ENCODE results near the gene ALG10B.

GRCh38 chr12:38268612-38269011 lies 48.0 kb upstream of the ALG10B start:
- TF ChIP-seq CTCF (IDR thresholded peaks at IDR 0.05; ENCODE audit: low read depth, low read length) (no peak), EZH2phosphoT487 (IDR thresholded peaks at IDR 0.05; ENCODE audit: low read depth) (no peak)

All from OCI-LY3 (cell line).